GM12873 (cell line): ENCODE results near the gene TNFSF13B.

Experiments
- TF ChIP-seq, protein P1 (sequence below): IDR thresholded peaks from 2 replicates; pipeline ENCODE4 v1.5.1; 2012; ENCODE audit warnings: low read depth, mild to moderate bottlenecking, moderate library complexity, low read length, control low read depth; ENCODE audit not compliant: insufficient read depth; ENCODE audit errors: missing control alignments

Gene TNFSF13B

DNA sequence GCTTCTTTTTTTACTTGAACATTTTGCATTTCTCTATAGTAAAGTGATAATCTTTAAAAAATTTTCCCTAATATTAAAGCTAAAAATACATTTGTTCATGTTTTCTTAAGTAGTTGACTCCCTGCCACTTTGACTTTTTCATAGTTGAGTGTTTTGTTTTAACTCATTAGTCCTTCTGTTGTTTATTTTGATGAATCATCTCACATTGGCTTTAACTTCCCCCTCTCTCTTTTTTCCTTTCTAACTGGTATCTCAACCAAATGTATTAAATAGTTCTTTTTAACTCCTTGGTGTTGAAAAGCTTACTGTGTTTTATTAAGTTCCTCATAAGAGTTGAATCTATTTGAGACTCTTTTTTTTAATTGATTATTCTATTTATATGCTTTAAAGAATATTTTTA is 2.8 kb downstream of the TNFSF13B start:
- TF ChIP-seq, protein P1, sequence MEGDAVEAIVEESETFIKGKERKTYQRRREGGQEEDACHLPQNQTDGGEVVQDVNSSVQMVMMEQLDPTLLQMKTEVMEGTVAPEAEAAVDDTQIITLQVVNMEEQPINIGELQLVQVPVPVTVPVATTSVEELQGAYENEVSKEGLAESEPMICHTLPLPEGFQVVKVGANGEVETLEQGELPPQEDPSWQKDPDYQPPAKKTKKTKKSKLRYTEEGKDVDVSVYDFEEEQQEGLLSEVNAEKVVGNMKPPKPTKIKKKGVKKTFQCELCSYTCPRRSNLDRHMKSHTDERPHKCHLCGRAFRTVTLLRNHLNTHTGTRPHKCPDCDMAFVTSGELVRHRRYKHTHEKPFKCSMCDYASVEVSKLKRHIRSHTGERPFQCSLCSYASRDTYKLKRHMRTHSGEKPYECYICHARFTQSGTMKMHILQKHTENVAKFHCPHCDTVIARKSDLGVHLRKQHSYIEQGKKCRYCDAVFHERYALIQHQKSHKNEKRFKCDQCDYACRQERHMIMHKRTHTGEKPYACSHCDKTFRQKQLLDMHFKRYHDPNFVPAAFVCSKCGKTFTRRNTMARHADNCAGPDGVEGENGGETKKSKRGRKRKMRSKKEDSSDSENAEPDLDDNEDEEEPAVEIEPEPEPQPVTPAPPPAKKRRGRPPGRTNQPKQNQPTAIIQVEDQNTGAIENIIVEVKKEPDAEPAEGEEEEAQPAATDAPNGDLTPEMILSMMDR = no peak

- TF ChIP-seq, protein P1 = no peak
These were observed 4.1 kb downstream of the TNFSF13B start for GRCh38 chr13:108273429-108274118.

- TF ChIP-seq, protein P1 = no peak
These were observed 5.2 kb downstream of the TNFSF13B start for GRCh38 chr13:108274718-108275117.

DNA sequence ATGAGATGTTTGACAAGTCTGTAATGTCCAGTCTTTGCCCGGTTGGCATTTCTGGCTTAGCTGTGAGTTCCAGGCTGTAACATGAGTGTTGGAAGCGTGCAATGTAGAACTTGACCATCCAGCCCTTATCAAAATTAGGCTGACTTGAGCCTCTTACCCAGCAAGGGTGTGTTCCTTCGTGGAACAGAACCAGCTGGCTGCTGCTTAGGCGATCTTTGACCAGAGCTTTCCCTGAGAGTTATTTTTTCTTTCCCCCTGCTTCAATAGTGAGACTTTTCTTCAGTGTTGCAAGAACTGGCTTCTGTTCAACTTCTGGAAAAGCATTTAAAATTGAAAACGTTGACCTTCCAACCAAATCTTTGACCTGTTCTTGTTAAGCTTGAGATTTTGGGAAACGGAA is 6.5 kb downstream of the TNFSF13B start:
- TF ChIP-seq, protein P1 = no peak

GRCh38 chr13:108278466-108278865 is 8.9 kb downstream of the TNFSF13B start:
- TF ChIP-seq, protein P1 = no peak

DNA sequence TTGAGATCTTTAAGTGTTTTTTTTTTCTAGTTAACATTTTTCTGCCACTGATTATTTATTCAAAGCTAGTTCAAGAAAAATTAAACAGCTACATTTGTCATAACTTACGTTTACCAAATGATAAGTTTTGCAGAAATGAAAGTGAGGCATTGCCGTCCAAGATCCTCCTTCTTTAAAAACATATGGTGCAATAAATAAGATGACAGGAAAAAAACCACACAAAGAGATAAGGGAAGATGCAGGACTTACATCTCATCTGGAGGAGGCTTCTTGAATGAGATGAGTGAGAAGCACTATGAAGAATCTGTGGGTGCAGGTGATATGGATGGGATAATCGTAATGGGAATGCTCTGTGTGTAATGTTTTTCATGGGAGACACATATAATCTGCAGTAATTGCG is 12.4 kb downstream of the TNFSF13B start:
- TF ChIP-seq, protein P1 = no peak

DNA sequence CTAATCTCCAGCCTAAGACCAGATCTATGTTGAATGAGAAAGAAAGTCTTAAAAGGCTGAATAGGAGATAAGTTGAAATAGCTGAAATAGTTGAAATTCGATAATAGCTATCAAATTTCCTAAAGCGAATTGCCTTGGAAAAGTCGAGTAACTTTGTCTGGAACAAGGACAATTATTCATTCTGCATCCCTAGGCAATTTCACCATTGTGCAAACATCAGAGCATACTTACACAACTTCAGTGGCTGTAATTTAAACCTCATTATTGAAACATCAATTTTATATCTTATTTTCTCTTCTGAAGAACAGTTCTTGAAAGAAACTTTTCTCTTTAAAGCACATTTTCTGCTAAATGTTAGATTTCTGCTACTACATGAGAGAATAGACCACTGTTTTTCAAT is 13.6 kb downstream of the TNFSF13B start:
- TF ChIP-seq, protein P1 = no peak

GRCh38 chr13:108288741-108289140 is 19.2 kb downstream of the TNFSF13B start:
- TF ChIP-seq, protein P1 = no peak
